CD4-positive, alpha-beta T cell (primary cell): Measurements from ENCODE around the gene HOXB8. TPM values are rescaled to one million over a fixed set of nuclear protein-coding genes. Genes with fewer than 3 reads are reported as not detected.

Experiments used
- ATAC-seq: fragments of 200-7000 bp; cut with Tn5 transposase; one replicate; pipeline ENCODE4 v1.10.0; 2022; ENCODE audit warnings: mild to moderate bottlenecking; ENCODE audit not compliant: poor library complexity
- CTCF ChIA-PET: fragments of 350-600 bp; sonication (Branson Sonifier 250); formaldehyde crosslinking; loops from one replicate; lab custom pipeline; 2021; ENCODE audit warnings: antibody characterized with exemption, inconsistent platforms; lab: Charles Lee
- POLR2A ChIA-PET: fragments of 350-600 bp; sonication (Branson Sonifier 250); formaldehyde crosslinking; loops from one replicate; lab custom pipeline; 2021; ENCODE audit warnings: antibody characterized with exemption, inconsistent platforms; lab: Charles Lee
- DNase-seq, 14 experiments: peaks; one replicate each; pipeline ENCODE4 v3.0.0-alpha.2; 2013 to 2020; ENCODE audit warnings: mixed read lengths in 2 of 14
- H3K27ac ChIP-seq, 2 donors: one replicate each; pipeline versions ENCODE4 v1.5.1 to v1.7.0; 2013; ENCODE audit warnings: low read length in 2 of 2, low read depth in 1 of 2, mild to moderate bottlenecking in 1 of 2
- H3K27me3 ChIP-seq, 2 experiments: 1 replicate in 1 of 2; 2 replicates in 1 of 2; pipeline versions ENCODE4 v1.6.1 to v1.7.0; 2013; ENCODE audit warnings: low read length in 2 of 2, control low read depth in 1 of 2, mild to moderate bottlenecking in 1 of 2, moderate library complexity in 1 of 2; ENCODE audit not compliant: insufficient read depth in 2 of 2, control insufficient read depth in 1 of 2
- H3K36me3 ChIP-seq: one replicate; pipeline ENCODE4 v1.6.1; 2013; ENCODE audit warnings: low read length, control low read depth; ENCODE audit not compliant: insufficient read depth
- H3K4me1 ChIP-seq: one replicate; pipeline ENCODE4 v1.6.1; 2013; ENCODE audit warnings: low read length, control low read depth; ENCODE audit not compliant: insufficient read depth
- H3K4me3 ChIP-seq: one replicate; pipeline ENCODE4 v1.5.1; 2013; ENCODE audit warnings: mild to moderate bottlenecking, low read length, moderate library complexity
- H3K9me3 ChIP-seq, 2 experiments: 1 replicate in 1 of 2; 2 replicates in 1 of 2; pipeline versions ENCODE4 v1.6.1 to v1.7.0; 2013; ENCODE audit warnings: low read length in 2 of 2, mild to moderate bottlenecking in 2 of 2, control low read depth in 1 of 2, moderate library complexity in 1 of 2; ENCODE audit not compliant: control insufficient read depth in 1 of 2, insufficient read depth in 1 of 2
- H3K27ac Mint-ChIP-seq: one replicate; pipeline ENCODE4 v1.8.0; 2020; ENCODE audit warnings: mixed read lengths
- H3K27me3 Mint-ChIP-seq: one replicate; pipeline ENCODE4 v1.8.0; 2021; ENCODE audit warnings: mixed read lengths
- H3K36me3 Mint-ChIP-seq: one replicate; pipeline ENCODE4 v1.8.0; 2021; ENCODE audit warnings: low read depth, mixed read lengths
- H3K4me1 Mint-ChIP-seq: one replicate; pipeline ENCODE4 v1.8.0; 2021; ENCODE audit warnings: low read depth, mixed read lengths
- H3K4me3 Mint-ChIP-seq: one replicate; pipeline ENCODE4 v1.8.0; 2020; ENCODE audit warnings: mild to moderate bottlenecking, mixed read lengths
- H3K9me3 Mint-ChIP-seq: one replicate; pipeline ENCODE4 v1.8.0; 2020; ENCODE audit warnings: mixed read lengths
- CTCF ChIP-seq: fragments of 200-600 bp; IDR thresholded peaks from one replicate; pipeline ENCODE4 v1.8.0; 2022; ENCODE audit warnings: antibody characterized with exemption, mild to moderate bottlenecking
- intact Hi-C, 2 experiments: fragments of 100-400 bp; cut with DNase I in 1 of 2; cut with micrococcal nuclease in 1 of 2; formaldehyde crosslinking; loops; one replicate each; pipeline versions ENCODE4 v1.15.1 to v1.9.0; 2023 to 2025; cut with DNase I, micrococcal nuclease
- total RNA-seq, 174 experiments: library from RNA in 2 of 174; stranded (reverse) in 2 of 174; gene quantifications; one replicate each; pipeline ENCODE4 v1.2.3 and lab custom pipeline; 2021 to 2026

Gene HOXB8
- total RNA-seq, 2 experiments from 2014 or later: not detected

GRCh38 chr17:48592057-48592514, 23.0 kb downstream of the HOXB8 start:
- H3K4me1 Mint-ChIP-seq: peaks cover 27% of the 10 kb centered on the region
- no peak for DNase-seq
- no peak for TF ChIP-seq CTCF
- peaks cover 0 to 15% of the 10 kb centered on the region in 2 experiments for H3K9me3 ChIP-seq
- ATAC-seq: no peak
- peaks cover 42% of the 10 kb centered on the region for H3K4me1 ChIP-seq
- no peak overlapping the region for H3K27ac Mint-ChIP-seq
- CTCF ChIA-PET: interaction anchor here (1.3 to 5.0 kb wide), 8 partner anchors 22 to 284 kb away, joined by 4 to 24 read pairs (median 13); no protein-coding TSS in a partner anchor
- peaks cover 85 to 95% of the 10 kb centered on the region in 2 experiments for H3K27me3 ChIP-seq
- H3K27me3 Mint-ChIP-seq: peaks cover 98% of the 10 kb centered on the region
- POLR2A ChIA-PET: interaction anchor here (1.1 kb wide), 1 partner anchor 51 kb away, joined by 6 read pairs; no protein-coding TSS in a partner anchor
- no peak overlapping the region for H3K4me3 ChIP-seq
- no peaks in the 10 kb centered on the region for H3K36me3 ChIP-seq
- H3K27ac ChIP-seq: no peak overlapping the region
- intact Hi-C loops: loop anchor here (2.0 to 5.0 kb wide), 5 partner anchors 99 to 510 kb away; no protein-coding TSS in a partner anchor
- H3K36me3 Mint-ChIP-seq: no peaks in the 10 kb centered on the region
- H3K9me3 Mint-ChIP-seq: no peaks in the 10 kb centered on the region
- H3K4me3 Mint-ChIP-seq: no peak overlapping the region

DNA sequence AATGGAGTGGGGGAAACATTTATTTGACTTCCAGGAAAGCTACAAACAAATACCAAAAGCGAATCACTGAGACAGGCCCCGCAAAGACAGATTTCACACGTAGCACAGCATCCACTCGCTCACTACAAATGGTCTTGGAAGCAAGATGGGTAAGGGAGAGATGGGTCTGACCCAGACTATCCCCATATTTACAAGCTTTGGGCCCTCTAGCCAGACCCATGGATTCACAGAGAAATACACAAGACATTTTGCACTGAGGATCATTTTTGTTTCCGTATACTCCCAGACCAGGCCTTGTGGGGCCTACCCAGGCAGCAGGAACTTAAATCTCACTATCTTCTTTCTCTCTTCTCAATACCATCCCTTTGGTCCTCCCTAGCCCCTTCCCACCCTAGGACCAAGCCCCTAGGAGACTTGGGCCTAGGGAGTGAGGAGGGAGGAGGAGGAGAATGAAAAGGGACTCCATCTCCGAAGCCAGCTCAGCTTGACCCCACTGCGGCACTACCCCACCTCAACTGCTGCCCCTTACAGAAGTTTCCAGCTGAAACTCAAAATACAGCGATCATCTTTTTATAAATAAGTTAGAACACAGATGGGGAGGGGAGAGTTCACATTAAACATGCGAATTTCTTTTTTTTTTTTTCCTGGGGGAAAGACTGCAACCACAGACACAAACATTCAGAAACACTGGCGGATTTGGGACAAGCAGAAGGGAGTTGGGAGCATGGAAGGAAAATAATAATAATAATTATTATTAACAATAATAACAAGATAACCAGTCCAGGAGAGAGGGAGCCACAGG, 23.6 kb downstream of the HOXB8 start:
- H3K27me3 Mint-ChIP-seq: peaks cover 98% of the 10 kb centered on the region
- POLR2A ChIA-PET: no interaction called here
- H3K4me3 Mint-ChIP-seq: peak overlapping the region; percentile 49
- no peak for TF ChIP-seq CTCF
- peaks cover 22% of the 10 kb centered on the region for H3K4me1 Mint-ChIP-seq
- Histone ChIP-seq H3K27ac (no peak overlapping the region), H3K36me3 (no peaks in the 10 kb centered on the region), H3K4me3 (no peak overlapping the region), H3K9me3 (peaks cover 0 to 13% of the 10 kb centered on the region in 2 experiments), H3K4me1 (peaks cover 37% of the 10 kb centered on the region), H3K27me3 (peaks cover 83 to 95% of the 10 kb centered on the region in 2 experiments)
- DNase-seq (no peak), ATAC-seq (no peak)
- CTCF ChIA-PET: interaction anchor here (0.6 to 3.3 kb wide), 4 partner anchors 27 to 257 kb away, joined by 3 to 23 read pairs (median 6); no protein-coding TSS in a partner anchor
- intact Hi-C loops: loop anchor here (2.0 to 5.0 kb wide), 5 partner anchors 99 to 509 kb away; no protein-coding TSS in a partner anchor
- H3K9me3 Mint-ChIP-seq: no peaks in the 10 kb centered on the region
- H3K27ac Mint-ChIP-seq: no peak overlapping the region
- no peaks in the 10 kb centered on the region for H3K36me3 Mint-ChIP-seq

DNA sequence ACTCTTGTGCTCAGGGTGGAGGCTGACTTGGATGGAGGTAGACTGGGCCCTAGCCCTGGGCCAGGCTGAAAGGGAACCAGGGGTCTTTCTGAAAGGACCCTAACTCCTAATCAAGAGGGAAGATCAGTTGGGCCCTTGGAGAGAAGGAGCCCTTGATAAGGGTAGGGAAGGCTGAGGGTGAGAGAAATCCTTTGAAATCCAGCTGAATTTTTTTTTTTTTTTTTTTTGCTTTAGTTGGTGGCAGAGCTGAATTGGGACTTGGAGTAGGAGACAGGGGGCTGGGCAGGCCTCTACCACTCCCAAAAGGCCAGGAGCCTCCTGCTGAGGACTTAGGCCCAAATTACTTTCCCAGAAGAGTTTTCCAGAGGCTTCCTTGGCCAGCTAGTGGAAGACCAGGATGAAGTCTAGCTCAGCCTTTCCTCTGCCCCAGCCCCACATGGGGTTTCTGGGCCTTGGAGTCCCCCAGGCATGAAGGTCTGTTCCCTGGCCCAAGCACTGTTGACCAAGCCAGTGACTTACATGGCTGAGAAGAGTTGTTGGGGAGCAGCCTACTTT, 24.4 kb downstream of the HOXB8 start:
- peaks cover 98% of the 10 kb centered on the region for H3K27me3 Mint-ChIP-seq
- peaks cover 0 to 7% of the 10 kb centered on the region in 2 experiments for H3K9me3 ChIP-seq
- no peak overlapping the region for H3K4me3 ChIP-seq
- peaks cover 26% of the 10 kb centered on the region for H3K4me1 Mint-ChIP-seq
- no peaks in the 10 kb centered on the region for H3K36me3 Mint-ChIP-seq
- H3K4me1 ChIP-seq: peaks cover 37% of the 10 kb centered on the region
- TF ChIP-seq CTCF: no peak
- H3K27ac Mint-ChIP-seq: no peak overlapping the region
- intact Hi-C loops: loop anchor here (5.0 kb wide), 3 partner anchors 98 to 508 kb away; no protein-coding TSS in a partner anchor
- CTCF ChIA-PET: interaction anchor here (1.2 kb wide), 1 partner anchor 28 kb away, joined by 3 read pairs; no protein-coding TSS in a partner anchor
- peak overlapping the region; percentile 49 for H3K4me3 Mint-ChIP-seq
- DNase-seq (no peak), ATAC-seq (no peak)
- no peak overlapping the region for H3K27ac ChIP-seq
- POLR2A ChIA-PET: interaction anchor here (1.3 kb wide), 1 partner anchor 328 kb away, joined by 5 read pairs; no protein-coding TSS in a partner anchor
- H3K36me3 ChIP-seq: no peaks in the 10 kb centered on the region
- H3K9me3 Mint-ChIP-seq: no peaks in the 10 kb centered on the region
- peaks cover 82 to 95% of the 10 kb centered on the region in 2 experiments for H3K27me3 ChIP-seq
